Coronary artery (tissue), 2 donors: ENCODE data around the gene ABCD2.

Experiments
- DNase-seq: peaks from one replicate; pipeline ENCODE4 v3.0.0-alpha.2; 2017; ENCODE audit warnings: low spot score
- H3K27ac ChIP-seq, 2 donors: fragments of 200-600 bp; sonication (generic); one replicate each; pipeline ENCODE4 v1.5.1; 2016 to 2019
- H3K4me3 ChIP-seq: fragments of 200-600 bp; sonication (generic); 2 replicates; pipeline ENCODE4 v1.5.1; 2016; ENCODE audit warnings: mild to moderate bottlenecking, moderate library complexity
- CTCF ChIP-seq: fragments of 200-600 bp; sonication (generic); IDR thresholded peaks from one replicate; pipeline ENCODE4 v1.5.1; 2019; ENCODE audit warnings: antibody characterized with exemption

The ABCD2 gene

GRCh38 chr12:39619660-39620433, at the start of gene ABCD2:
TSS of gene ABCD2 (minus strand) at chr12:39619803. CDS start at chr12:39619615, 188 bp downstream.
- peak; percentile 81 for DNase-seq
- H3K27ac ChIP-seq = peak within 1 kb of the TSS; percentile 39 to 46

GRCh38 chr12:39660101-39660500, 40.5 kb upstream of the ABCD2 start:
- no peak for TF ChIP-seq CTCF
- no peak for DNase-seq
- Histone ChIP-seq H3K27ac (no peak overlapping the region), H3K4me3 (no peak overlapping the region)

More at GRCh38 chr12:39619660-39620433, at the start of gene ABCD2:
- TF ChIP-seq CTCF = no peak
- peak within 1 kb of the TSS; percentile 72 for H3K4me3 ChIP-seq

GRCh38 chr12:39647383-39647782, 27.8 kb upstream of the ABCD2 start:
- Histone ChIP-seq H3K4me3 (no peak overlapping the region), H3K27ac (no peak overlapping the region)
- no peak for DNase-seq
- no peak for TF ChIP-seq CTCF

GRCh38 chr12:39646963-39647362, 27.4 kb upstream of the ABCD2 start:
- no peak overlapping the region for H3K27ac ChIP-seq
- no peak for DNase-seq
- no peak for TF ChIP-seq CTCF
- no peak overlapping the region for H3K4me3 ChIP-seq

GRCh38 chr12:39643052-39643451, 23.4 kb upstream of the ABCD2 start:
- Histone ChIP-seq H3K27ac (no peak overlapping the region), H3K4me3 (no peak overlapping the region)
- no peak for DNase-seq
- TF ChIP-seq CTCF = no peak

GRCh38 chr12:39638840-39639239, 19.2 kb upstream of the ABCD2 start:
- no peak for DNase-seq
- Histone ChIP-seq H3K4me3 (no peak overlapping the region), H3K27ac (no peak overlapping the region)
- no peak for TF ChIP-seq CTCF

- DNase-seq = no peak
- Histone ChIP-seq H3K4me3 (no peak overlapping the region), H3K27ac (no peak overlapping the region)
- TF ChIP-seq CTCF = no peak
These were observed 18.6 kb upstream of the ABCD2 start for GRCh38 chr12:39638178-39638577.
